HG03575 (cell line): ENCODE data around the gene NAA50.

ENCODE experiments used
- ATAC-seq: cut with Tn5 transposase; IDR thresholded peaks from one replicate; pipeline ENCODE4 v1.9.1; 2021; ENCODE audit not compliant: unreplicated experiment, insufficient number of reproducible peaks, low FRiP score; ENCODE audit errors: extremely low read depth

Gene NAA50

DNA sequence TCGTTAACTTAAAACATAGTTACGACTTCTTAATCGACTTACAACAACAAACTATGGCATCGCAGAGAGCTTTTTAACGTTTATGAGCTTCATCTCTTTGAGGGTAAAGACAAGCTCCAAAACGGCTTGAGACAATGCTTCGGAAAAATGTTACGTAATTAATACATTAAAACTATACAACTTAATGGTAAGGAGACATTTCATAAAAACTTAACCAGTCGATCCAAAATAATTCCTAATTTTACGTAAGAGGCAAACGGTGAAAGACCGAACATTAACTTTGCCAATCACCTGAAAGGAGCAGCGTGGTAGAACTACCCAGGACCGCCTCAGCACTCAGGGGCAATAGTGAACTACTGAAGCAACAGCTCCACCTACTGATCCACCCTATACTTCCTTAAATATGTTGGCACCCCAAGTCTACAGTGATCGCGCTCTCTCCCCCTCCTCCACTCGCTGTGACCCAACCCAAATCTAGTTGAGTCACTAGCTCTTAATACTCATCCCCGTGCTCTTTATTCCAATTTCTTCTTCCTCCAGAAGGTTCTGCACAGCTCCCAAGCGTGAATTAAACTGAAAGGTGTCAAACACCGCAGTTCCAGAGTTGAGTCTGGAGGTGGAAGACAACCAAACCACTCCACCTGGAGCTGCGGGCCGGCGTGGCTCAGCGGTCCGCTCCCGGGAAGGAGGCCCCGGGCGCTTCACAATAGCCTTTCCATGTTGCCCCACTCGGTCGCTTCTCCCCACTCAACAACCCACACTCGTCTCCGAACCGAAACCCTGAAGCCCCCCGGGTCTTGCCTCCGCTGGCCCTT, 901 bp downstream of the NAA50 start:
- peak; percentile 41 for ATAC-seq

DNA sequence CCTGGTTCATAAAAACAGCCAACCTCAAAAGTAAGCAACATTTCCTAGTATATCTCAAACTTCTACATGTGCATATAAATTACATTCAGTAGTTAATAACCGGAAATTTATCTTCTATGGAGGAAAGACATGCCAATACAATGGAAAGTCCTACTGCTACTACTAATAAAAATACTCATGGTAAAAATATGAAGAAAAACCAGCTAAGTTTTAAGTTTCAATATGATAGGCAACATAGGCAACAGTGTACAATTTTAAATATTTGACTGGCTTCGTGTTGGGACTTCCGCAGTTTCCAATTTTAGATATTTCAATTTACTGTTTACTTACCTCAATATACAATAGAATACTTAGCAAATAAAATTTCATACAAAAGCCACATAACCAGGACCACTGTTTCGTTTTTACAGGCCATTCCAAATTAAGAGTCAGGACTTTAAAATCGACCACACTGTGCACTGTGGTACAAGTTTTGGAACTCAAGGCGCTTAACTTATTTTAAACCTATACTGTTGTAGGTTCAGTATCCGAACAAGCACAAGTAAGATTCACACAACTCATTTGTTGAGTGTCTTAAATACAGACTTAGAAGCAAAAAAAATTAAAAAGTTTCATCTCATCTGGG, 2.9 kb downstream of the NAA50 start:
- ATAC-seq: no peak

DNA sequence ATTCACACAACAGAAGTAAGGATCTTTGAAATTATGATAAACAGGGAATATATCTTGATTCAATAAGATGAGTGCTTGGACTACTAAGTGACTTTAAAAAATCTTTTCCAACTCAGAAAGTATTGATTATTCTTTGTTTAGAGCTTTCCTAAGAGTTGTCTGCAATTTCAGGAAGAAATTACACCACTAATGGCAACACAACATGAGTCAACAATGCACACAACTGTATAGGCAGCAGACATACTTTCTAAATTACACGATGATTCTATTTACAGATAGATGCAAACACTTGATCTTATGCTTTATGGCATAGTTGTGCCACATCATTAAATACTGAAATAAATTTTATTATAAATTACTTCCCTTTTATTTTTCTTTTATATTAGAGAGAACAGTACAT, 4.4 kb downstream of the NAA50 start:
- ATAC-seq: no peak

DNA sequence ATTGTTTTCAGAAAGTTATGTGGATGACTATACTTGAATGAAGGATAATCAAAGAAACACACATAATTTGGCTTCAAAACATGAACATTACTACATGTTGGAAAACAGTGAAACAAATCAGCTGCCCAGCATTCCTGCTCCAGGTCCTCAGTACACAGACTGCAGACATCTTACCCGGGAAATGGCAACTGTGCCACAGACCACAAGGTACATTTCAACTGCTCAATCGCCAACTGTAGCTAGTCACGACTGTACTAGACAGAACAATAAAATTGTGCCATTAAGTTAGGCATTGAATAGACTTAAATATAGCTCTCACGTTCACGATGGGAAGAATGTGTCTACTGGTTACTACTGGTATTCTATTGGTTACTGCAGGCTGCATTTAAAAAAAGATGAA, 5.0 kb downstream of the NAA50 start:
- no peak for ATAC-seq

DNA sequence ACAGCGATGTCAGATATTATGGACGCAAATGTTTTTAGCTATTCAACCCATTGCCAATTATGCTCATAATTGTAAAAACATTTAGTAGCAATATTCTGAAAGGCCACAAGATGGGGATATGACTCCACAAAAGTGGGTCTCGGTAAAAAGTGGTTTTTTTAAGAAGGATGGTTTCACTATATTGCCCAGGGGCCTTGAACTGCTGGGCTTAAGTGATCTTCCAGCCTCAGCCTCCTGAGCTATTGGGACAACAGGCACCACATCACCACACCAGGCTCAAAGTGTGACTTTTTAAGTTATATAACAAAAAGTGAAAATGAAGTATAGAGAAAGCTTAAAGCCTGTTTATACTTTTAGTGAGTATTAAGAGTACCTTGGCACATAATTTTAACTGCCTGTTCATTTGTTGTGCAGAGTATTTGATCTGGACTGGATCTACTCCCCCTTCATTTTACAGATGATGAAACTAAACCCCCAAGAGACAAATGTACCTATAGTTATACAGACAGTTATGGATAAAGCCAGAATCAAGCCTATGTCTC, 9.4 kb downstream of the NAA50 start:
- ATAC-seq: peak; percentile 52

DNA sequence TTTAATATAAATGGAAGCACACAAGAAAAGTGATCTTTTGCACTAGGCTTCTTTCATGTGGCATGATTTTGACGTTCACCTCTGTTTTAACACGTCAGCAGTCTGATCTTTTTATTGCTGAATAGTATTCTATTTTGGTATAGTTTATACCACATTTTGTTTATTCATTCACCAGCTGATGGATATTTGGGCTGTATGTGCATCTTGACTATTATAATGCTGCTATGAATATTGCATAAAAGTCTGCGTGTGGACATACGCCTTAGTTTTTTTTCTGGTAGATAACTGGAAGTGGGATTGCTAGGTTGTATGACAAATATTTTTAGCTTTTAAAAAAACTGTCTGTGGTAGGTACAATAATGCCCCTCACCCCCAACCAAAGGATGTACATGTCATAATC, 14.4 kb downstream of the NAA50 start:
- ATAC-seq: no peak

DNA sequence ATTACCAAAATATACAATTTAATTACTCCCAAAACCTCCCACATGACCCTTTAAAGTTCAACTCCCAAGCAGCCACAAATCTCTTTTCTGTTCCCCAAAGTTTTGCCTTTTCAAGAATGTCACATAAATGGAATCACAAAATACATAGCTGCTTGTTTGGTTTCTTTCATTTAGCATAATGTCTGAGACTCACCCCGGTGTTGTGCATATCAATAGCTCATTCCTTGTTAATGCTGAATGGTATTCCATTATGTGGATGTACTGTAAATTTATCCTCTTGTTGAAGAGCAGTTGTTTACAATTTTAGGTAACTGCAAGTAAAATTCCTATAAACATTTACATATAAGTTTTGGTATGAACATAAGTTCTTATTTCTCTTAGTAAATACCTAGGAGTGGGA, 15.5 kb downstream of the NAA50 start:
- no peak for ATAC-seq

DNA sequence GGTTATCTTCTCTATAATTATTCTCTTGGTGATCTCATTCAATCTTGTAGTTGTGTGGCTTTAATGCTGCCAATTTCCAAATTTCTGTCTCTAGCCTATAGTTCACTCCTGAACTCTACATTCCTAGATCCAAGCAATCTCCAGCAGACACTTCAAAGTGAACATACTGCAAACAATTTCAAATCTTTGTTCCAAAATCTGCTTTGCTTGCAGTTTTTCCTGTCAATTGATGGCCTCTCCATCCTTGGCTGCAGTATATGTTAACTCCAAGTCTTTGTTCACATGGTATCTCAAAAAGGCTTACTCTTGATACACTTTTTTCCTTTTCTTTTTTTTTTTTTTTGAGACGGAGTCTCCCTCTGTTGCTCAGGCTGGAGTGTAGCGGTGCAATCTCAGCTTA, 17.4 kb downstream of the NAA50 start:
- ATAC-seq: no peak

DNA sequence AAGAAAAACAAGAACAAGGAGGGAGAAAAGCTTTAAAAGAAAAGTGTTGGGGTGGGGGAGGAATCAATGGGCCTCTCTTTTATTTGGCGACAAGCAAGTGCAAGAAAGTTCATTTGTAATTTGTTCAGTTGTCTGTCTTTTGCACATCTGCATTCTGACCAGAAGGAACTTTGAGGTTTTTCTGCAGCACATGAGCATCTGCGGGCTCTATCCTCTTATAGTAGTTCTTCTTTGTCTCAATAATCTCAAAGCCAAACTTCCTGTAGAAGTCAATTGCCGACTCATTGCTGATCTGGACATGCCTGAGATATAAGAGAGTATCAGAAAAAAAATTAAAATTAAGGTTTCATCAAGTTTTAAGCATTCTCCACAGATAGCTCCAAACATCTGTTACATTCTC, 24.4 kb downstream of the NAA50 start:
- no peak for ATAC-seq

DNA sequence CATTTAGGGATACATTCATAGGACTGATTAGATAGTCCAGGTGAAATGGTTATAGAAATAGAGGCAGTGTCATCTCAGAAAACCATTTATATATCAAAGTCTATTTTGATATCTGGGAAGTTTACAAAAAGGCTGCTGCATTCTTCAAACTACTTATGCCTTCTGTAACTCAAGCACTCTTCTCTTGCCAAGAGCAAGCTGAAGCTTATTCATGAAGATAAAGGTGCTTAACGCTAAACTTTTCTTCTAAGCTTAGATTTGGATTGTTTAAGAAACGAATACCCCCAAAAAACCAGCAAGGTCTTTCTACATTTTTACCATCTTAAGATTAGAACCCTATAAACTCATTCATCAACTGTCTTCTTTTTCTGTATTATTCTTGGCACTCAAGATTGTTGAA, 26.3 kb downstream of the NAA50 start:
- ATAC-seq: no peak

DNA sequence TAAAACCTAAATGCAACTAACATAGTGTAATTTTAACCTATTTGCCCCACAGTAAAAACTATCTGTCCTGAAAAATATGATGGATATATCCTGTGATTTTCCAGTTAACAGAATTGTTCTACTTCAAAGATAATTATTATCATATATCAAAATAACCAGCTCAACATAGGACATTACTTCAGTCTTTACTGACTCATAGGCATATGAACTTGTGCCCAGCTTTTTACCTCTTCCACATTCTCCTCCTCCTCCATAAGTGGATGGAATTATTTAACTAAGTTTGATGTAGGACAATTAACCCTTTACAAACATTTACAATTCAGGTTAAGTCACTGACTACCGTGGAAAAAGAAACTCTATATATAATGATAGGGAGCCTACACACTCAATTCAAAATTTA, 26.8 kb downstream of the NAA50 start:
- ATAC-seq: no peak

DNA sequence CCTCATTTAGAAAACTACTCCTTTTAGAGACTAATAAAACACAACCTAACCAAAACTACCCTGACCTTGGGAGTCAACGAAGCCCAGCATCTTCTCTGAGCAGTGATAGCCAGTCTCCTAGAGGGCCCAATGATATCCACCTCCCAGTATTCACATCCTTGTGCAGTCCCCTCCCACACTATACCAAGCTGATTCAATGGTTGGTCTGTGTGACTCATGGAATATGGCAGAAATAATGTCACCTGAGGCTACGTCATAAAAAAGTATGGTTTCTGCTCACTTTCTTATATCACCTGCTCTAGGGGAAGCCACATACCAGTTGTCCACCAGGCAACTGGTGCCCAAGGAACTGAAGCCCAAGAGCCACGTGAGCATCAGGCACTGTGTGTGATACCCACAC, 28.2 kb downstream of the NAA50 start:
- ATAC-seq: no peak

DNA sequence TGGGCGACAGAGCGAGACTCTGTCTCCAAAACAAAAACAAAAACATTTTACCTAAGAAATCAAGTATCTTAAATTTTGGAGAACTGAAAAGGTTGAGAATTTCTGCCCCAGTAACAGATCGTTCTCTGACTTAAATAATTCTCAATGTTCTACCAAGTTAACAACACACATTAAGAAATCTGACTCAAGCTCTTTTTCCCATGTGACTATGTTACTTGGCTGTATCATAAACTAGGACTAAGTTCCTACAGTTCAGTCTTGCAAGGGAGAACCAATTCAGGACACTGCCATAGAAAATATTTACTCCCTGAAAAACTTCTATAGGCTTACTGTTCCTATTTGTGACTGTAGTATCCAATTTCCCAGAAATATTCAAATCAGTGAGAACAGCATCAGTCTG, 28.7 kb downstream of the NAA50 start:
- no peak for ATAC-seq

DNA sequence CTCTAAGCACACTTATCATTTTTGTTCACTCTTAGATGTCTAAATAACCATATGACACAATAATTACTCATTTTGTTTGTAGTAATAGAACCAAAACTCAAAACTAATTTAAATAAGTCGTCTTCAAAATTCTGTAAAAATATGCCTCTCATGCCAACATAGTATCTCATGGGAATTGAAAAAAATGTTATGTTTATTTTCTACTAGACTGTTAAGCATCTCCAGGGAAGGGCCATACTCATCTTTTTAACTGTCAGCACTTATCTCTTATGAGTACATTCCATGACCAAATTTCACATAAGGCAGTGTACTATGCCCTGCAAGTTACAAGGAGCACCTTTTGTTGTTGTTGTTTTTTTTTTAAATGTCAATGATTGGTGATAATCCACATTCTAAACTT, 31.3 kb downstream of the NAA50 start:
- ATAC-seq: no peak

DNA sequence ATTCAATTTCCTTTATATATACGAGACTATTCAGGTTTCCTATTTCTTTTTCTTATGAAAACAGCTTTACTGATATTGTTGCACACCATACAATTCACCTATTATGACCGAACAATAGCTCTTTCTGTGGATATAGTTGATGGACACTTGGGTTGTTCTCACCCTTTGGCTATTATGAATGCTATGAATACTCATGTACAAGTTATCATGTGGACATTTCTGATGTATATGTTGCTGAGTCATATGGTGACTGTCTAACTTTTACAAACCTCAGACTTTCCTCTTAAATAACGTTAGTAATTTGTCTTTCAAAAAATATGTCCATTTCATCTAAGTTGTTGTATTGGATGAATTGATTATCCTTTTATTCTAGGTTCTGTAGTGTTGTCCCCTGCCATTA, 33.9 kb downstream of the NAA50 start:
- ATAC-seq: no peak

DNA sequence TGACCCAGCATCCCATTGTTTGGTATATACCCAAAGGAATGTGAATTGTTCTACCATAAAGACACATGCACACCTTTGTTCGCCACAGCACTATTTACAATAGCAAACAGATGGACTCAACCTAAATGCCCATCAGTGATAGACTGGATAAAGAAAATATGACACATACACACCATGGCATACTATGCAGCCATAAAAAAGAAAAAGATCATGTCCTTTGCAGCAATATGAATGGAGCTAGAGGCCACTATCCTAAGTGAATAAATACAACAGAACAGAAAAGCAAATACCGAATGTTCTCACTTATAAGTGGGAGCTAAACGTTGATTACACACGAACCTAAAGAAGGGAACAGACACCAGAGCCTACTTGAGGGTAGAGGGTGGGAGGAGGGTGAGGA, 38.2 kb downstream of the NAA50 start:
- ATAC-seq: no peak

DNA sequence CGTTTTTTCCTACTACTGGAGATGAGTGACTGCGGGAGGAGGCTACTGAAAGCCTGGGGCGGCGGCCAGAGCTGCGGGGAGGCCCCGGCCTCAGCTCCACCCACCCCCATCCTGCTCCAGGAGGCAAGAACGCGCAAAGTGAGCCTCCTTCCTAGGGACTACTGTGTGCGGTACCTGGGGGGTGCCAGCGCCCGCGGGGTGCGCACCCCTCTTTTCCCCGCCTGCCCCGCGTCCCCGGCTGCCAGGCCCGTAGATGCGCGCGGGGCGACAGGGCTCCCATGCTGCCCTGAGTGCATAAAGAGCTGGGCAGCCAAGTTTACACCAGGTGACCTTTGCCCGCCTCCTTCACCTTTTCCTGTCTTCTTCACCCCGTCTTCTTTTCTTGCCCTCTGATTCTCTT, 47.1 kb downstream of the NAA50 start:
- ATAC-seq: no peak

DNA sequence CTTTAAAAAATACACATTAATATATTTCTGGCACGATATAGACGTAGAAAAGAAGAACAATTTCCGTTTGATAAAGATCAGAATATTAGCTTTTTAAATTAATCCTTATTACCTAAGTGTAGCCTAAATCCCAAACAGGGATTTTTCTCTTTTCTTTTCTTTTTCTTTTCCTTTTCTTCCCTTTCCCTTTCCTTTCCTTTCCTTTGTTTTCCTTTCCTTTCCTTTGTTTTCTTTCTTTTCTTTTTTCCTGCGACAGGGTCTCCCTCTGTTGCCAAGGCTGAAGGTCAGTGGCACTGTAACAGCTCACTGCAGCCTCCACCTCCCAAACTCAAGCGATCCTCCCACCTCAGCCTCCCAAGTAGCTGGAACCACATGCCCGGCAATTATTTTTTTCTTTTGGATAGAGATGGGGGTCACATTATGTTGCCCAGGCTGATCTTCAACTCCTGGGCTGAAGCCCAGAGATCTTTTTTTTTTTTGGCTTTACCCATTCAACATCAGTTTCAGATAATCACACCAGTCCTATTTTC, 47.8 kb downstream of the NAA50 start:
- ATAC-seq: no peak

DNA sequence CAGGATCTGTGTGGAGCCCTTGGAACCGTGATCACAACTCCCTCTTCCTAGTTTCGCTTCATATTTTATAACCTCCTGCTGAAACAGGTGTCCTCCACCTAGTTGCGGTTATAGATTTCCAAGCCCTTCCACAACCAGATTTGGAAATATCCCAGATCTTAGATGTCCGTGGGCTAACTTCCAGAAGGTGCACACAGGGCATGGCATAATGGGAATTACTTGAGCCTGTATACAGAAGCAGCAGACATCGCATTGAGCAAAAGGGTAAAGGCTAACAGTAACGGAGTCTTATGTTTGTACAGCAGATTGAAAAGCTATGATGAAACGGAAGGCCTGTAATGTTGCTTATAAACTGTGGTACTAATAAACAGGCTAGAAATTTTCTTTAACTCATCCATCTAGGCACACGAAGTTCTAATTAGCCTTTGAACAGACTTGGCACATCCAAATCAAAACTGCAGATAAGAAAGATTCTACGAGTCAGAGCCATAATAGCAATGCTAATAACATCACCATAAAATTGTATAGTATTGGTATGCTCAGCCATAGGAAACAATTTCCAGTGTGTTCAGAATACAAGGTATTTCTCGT, 48.5 kb downstream of the NAA50 start:
- ATAC-seq: no peak
